Kidney epithelial cell (primary cell): ENCODE results near the gene PRDM8. TPM values are rescaled to one million over a fixed set of nuclear protein-coding genes. Genes with fewer than 3 reads are reported as not detected.

Source experiments
- DNase-seq: peaks from one replicate; pipeline ENCODE4 v3.0.0-alpha.2; 2010; ENCODE audit warnings: low read depth
- H3K27me3 ChIP-seq: 2 replicates; pipeline ENCODE4 v1.6.0; 2011; ENCODE audit warnings: low read length; ENCODE audit not compliant: control insufficient read depth, insufficient read depth
- H3K36me3 ChIP-seq: 2 replicates; pipeline ENCODE4 v1.5.1; 2011; ENCODE audit warnings: low read length; ENCODE audit not compliant: control insufficient read depth, insufficient read depth
- H3K4me3 ChIP-seq: 2 replicates; pipeline ENCODE4 v1.5.1; 2011; ENCODE audit warnings: low read depth, mild to moderate bottlenecking, control low read depth, low read length
- CTCF ChIP-seq: IDR thresholded peaks from 2 replicates; pipeline ENCODE4 v1.5.1; 2011; ENCODE audit warnings: mild to moderate bottlenecking, moderate library complexity, low read length, control low read depth, inconsistent platforms; ENCODE audit not compliant: insufficient read depth, poor library complexity, severe bottlenecking
- total RNA-seq: library from RNA; depleted of rRNA; stranded (reverse); fragments of >200 nt; gene quantifications from 2 replicates; pipeline ENCODE4 v1.2.3, GENCODE V29; 2015

Gene PRDM8
- total RNA-seq, 1 donor from 2014 or later: 0.17 TPM

- DNase-seq: no peak
- Histone ChIP-seq H3K4me3 (no peak overlapping the region), H3K27me3 (peaks cover 17% of the 10 kb centered on the region), H3K36me3 (no peaks in the 10 kb centered on the region)
- no peak for TF ChIP-seq CTCF
These were observed 12.0 kb downstream of the PRDM8 start for GRCh38 chr4:80209340-80209701.

- TF ChIP-seq CTCF: no peak
- peaks cover 17% of the 10 kb centered on the region for H3K27me3 ChIP-seq
- no peak overlapping the region for H3K4me3 ChIP-seq
- no peaks in the 10 kb centered on the region for H3K36me3 ChIP-seq
- DNase-seq: no peak
These were observed 13.2 kb downstream of the PRDM8 start for GRCh38 chr4:80210549-80210948.

GRCh38 chr4:80213117-80213815, 16.0 kb downstream of the PRDM8 start:
- no peak for TF ChIP-seq CTCF
- no peaks in the 10 kb centered on the region for H3K36me3 ChIP-seq
- peaks cover 2% of the 10 kb centered on the region for H3K27me3 ChIP-seq
- no peak overlapping the region for H3K4me3 ChIP-seq
- DNase-seq: no peak

- peak; percentile 52 for TF ChIP-seq CTCF
- Histone ChIP-seq H3K36me3 (no peaks in the 10 kb centered on the region), H3K27me3 (peaks cover 4% of the 10 kb centered on the region), H3K4me3 (no peak overlapping the region)
- no peak for DNase-seq
These were observed 18.2 kb downstream of the PRDM8 start for GRCh38 chr4:80215449-80216052.

- Histone ChIP-seq H3K27me3 (peaks cover 4% of the 10 kb centered on the region), H3K36me3 (no peaks in the 10 kb centered on the region), H3K4me3 (no peak overlapping the region)
- TF ChIP-seq CTCF: no peak
- DNase-seq: no peak
These were observed 18.9 kb downstream of the PRDM8 start for GRCh38 chr4:80216100-80216761.
